Esophagus squamous epithelium (tissue), 4 donors: ENCODE results near the gene MAP2K5.

Experiments
- POLR2A ChIP-seq, 4 donors: fragments of 450-650 bp; IDR thresholded peaks; one replicate each; pipeline ENCODE4 v1.6.1; 2017; ENCODE audit warnings: antibody characterized with exemption in 4 of 4, mild to moderate bottlenecking in 4 of 4, moderate library complexity in 3 of 4
- TF ChIP-seq, protein P1 (sequence below), 6 experiments: fragments of 450-650 bp in 4 of 6; fragments of 200-600 bp in 2 of 6; sonication (generic) in 2 of 6; IDR thresholded peaks; one replicate each; pipeline ENCODE4 v1.5.1; 2016 to 2019; ENCODE audit warnings: antibody characterized with exemption in 6 of 6, mild to moderate bottlenecking in 4 of 6, moderate library complexity in 4 of 6

DNA sequence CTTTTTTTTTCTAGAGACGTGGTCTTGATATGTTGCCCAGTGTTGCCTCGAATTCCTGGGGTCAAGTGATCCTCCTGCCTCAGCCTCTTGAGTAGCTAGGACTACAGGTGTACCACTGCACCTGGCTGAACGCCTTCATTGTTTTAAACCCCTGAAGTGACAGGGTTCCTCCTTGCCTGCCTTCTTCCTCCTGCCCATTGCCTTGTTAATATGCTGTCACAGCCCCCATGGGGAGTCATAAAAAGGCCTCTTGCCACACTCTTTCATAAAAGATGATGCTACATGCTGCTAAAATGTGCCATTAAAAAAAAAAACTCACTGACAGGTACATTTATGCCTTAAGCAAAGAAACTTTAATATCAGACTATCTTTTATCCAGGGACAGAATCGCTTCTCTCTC, 166.0 kb downstream of the MAP2K5 start:
- TF ChIP-seq, protein P1, sequence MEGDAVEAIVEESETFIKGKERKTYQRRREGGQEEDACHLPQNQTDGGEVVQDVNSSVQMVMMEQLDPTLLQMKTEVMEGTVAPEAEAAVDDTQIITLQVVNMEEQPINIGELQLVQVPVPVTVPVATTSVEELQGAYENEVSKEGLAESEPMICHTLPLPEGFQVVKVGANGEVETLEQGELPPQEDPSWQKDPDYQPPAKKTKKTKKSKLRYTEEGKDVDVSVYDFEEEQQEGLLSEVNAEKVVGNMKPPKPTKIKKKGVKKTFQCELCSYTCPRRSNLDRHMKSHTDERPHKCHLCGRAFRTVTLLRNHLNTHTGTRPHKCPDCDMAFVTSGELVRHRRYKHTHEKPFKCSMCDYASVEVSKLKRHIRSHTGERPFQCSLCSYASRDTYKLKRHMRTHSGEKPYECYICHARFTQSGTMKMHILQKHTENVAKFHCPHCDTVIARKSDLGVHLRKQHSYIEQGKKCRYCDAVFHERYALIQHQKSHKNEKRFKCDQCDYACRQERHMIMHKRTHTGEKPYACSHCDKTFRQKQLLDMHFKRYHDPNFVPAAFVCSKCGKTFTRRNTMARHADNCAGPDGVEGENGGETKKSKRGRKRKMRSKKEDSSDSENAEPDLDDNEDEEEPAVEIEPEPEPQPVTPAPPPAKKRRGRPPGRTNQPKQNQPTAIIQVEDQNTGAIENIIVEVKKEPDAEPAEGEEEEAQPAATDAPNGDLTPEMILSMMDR (IDR thresholded peaks at IDR 0.05) = no peak
- TF ChIP-seq POLR2A (IDR thresholded peaks at IDR 0.05) = no peak
